ENCODE measurements around the gene FBXW5.

Gene FBXW5

GRCh38 chr9:136944519-136945332, at the start of gene FBXW5, which contains the start of gene C8G:
FBXW5 (minus strand) TSS chr9:136944738; CDS start chr9:136944083, 655 bp downstream.
C8G (plus strand) TSS chr9:136945243; CDS start chr9:136945321, 78 bp downstream.
- DNase-seq (ENCODE audit: low read depth in 2 of 2), result peak; percentile 91 to 95

- no peak for DNase-seq (ENCODE audit: low read depth in 2 of 2)
These were observed 48.4 kb upstream of the FBXW5 start for GRCh38 chr9:136992819-136993369.

GRCh38 chr9:136991993-136992818, 47.7 kb upstream of the FBXW5 start, which contains the start of gene PAXX:
PAXX (plus strand) TSS chr9:136992422; CDS start chr9:136992444, 22 bp downstream.
- peak; percentile 93 for DNase-seq (ENCODE audit: low read depth in 2 of 2)

- DNase-seq (ENCODE audit: low read depth in 2 of 2), result no peak
These were observed 45.8 kb upstream of the FBXW5 start for GRCh38 chr9:136990242-136990911.

- DNase-seq (ENCODE audit: low read depth in 2 of 2), result no peak
These were observed 44.3 kb upstream of the FBXW5 start for GRCh38 chr9:136988872-136989271.

GRCh38 chr9:136985853-136986252, 41.3 kb upstream of the FBXW5 start:
- DNase-seq (ENCODE audit: low read depth in 2 of 2), result no peak

GRCh38 chr9:136985027-136985602, 40.6 kb upstream of the FBXW5 start:
- no peak for DNase-seq (ENCODE audit: low read depth in 2 of 2)

GRCh38 chr9:136984464-136985026, 40.0 kb upstream of the FBXW5 start:
- DNase-seq (ENCODE audit: low read depth in 2 of 2), result no peak

- no peak for DNase-seq (ENCODE audit: low read depth in 2 of 2)
These were observed 39.2 kb upstream of the FBXW5 start for GRCh38 chr9:136983656-136984314.

- DNase-seq (ENCODE audit: low read depth in 2 of 2), result no peak
These were observed 38.6 kb upstream of the FBXW5 start for GRCh38 chr9:136983167-136983566.

GRCh38 chr9:136982232-136983051, 37.9 kb upstream of the FBXW5 start, which contains the start of gene LCNL1:
LCNL1 (plus strand) TSS chr9:136982993; CDS start chr9:136983587, 594 bp downstream.
- DNase-seq (ENCODE audit: low read depth in 2 of 2), result no peak

GRCh38 chr9:136981588-136982231, 37.2 kb upstream of the FBXW5 start:
- no peak for DNase-seq (ENCODE audit: low read depth in 2 of 2)

- DNase-seq (ENCODE audit: low read depth in 2 of 2), result no peak
These were observed 36.3 kb upstream of the FBXW5 start for GRCh38 chr9:136980669-136981478.

- no peak for DNase-seq (ENCODE audit: low read depth in 2 of 2)
These were observed 35.4 kb upstream of the FBXW5 start for GRCh38 chr9:136979769-136980587.

- DNase-seq (ENCODE audit: low read depth in 2 of 2), result no peak
These were observed 34.5 kb upstream of the FBXW5 start for GRCh38 chr9:136978865-136979544.

GRCh38 chr9:136978073-136978864, 33.7 kb upstream of the FBXW5 start:
- DNase-seq (ENCODE audit: low read depth in 2 of 2), result peak; percentile 61 to 63
